ENCODE data around the gene DUSP16.
"Not testable (repeated sequence)": the region's sequence is repeated elsewhere in the genome, so short reads cannot be mapped to it uniquely, and the experiment has no call there.

Gene DUSP16

GRCh38 chr12:12477532-12477890 is 85.2 kb downstream of the DUSP16 start:
- H3K36me3 Mint-ChIP-seq (ENCODE audit: low read depth): peaks cover 68% of the 10 kb centered on the region
- no peaks in the 10 kb centered on the region for H3K27me3 Mint-ChIP-seq (ENCODE audit: low read depth)
- peak overlapping the region; percentile 60 for H3K27ac Mint-ChIP-seq
- no peaks in the 10 kb centered on the region for H3K9me3 Mint-ChIP-seq
- no peak overlapping the region for H3K4me3 Mint-ChIP-seq
- DNase-seq (ENCODE audit: low spot score): no peak
- peaks cover 65% of the 10 kb centered on the region for H3K4me1 Mint-ChIP-seq (ENCODE audit: low read depth)

GRCh38 chr12:12476857-12477531 is 85.7 kb downstream of the DUSP16 start:
- Mint-ChIP-seq H3K27me3 (ENCODE audit: low read depth) (no peaks in the 10 kb centered on the region), H3K36me3 (ENCODE audit: low read depth) (peaks cover 65% of the 10 kb centered on the region), H3K9me3 (no peaks in the 10 kb centered on the region), H3K4me1 (ENCODE audit: low read depth) (peaks cover 61% of the 10 kb centered on the region), H3K4me3 (no peak overlapping the region), H3K27ac (peak overlapping the region; percentile 39)
- DNase-seq (ENCODE audit: low spot score): no peak

- Mint-ChIP-seq H3K4me1 (ENCODE audit: low read depth) (peaks cover 66% of the 10 kb centered on the region), H3K9me3 (no peaks in the 10 kb centered on the region), H3K27me3 (ENCODE audit: low read depth) (no peaks in the 10 kb centered on the region), H3K27ac (peak overlapping the region; percentile 95), H3K36me3 (ENCODE audit: low read depth) (peaks cover 71% of the 10 kb centered on the region), H3K4me3 (peak overlapping the region; percentile 71)
- DNase-seq (ENCODE audit: low spot score): peak; percentile 77
Measured at GRCh38 chr12:12474931-12475795, 87.5 kb downstream of the DUSP16 start.

GRCh38 chr12:12474471-12474928 is 88.2 kb downstream of the DUSP16 start:
- Mint-ChIP-seq H3K4me1 (ENCODE audit: low read depth) (peaks cover 64% of the 10 kb centered on the region), H3K4me3 (peak overlapping the region; percentile 71), H3K27me3 (ENCODE audit: low read depth) (no peaks in the 10 kb centered on the region), H3K27ac (peak overlapping the region; percentile 95), H3K36me3 (ENCODE audit: low read depth) (peaks cover 69% of the 10 kb centered on the region), H3K9me3 (no peaks in the 10 kb centered on the region)
- DNase-seq (ENCODE audit: low spot score): no peak

- no peaks in the 10 kb centered on the region for H3K9me3 Mint-ChIP-seq
- H3K27me3 Mint-ChIP-seq (ENCODE audit: low read depth): no peaks in the 10 kb centered on the region
- peaks cover 69% of the 10 kb centered on the region for H3K4me1 Mint-ChIP-seq (ENCODE audit: low read depth)
- no peak for DNase-seq (ENCODE audit: low spot score)
- H3K36me3 Mint-ChIP-seq (ENCODE audit: low read depth): peaks cover 67% of the 10 kb centered on the region
- H3K27ac Mint-ChIP-seq: peak overlapping the region; percentile 95
- H3K4me3 Mint-ChIP-seq: no peak overlapping the region
Measured at GRCh38 chr12:12473223-12473622, 89.4 kb downstream of the DUSP16 start.

- H3K9me3 Mint-ChIP-seq; H3K27ac Mint-ChIP-seq; H3K4me3 Mint-ChIP-seq; H3K27me3 Mint-ChIP-seq (ENCODE audit: low read depth); DNase-seq (ENCODE audit: low spot score): not testable (repeated sequence)
- Mint-ChIP-seq H3K4me1 (ENCODE audit: low read depth) (peaks cover 76% of the 10 kb centered on the region), H3K36me3 (ENCODE audit: low read depth) (peaks cover 67% of the 10 kb centered on the region)
Measured at GRCh38 chr12:12471982-12472961, 90.4 kb downstream of the DUSP16 start.

GRCh38 chr12:12470751-12471306 is 91.8 kb downstream of the DUSP16 start:
- H3K27me3 Mint-ChIP-seq (ENCODE audit: low read depth): no peaks in the 10 kb centered on the region
- peaks cover 76% of the 10 kb centered on the region for H3K4me1 Mint-ChIP-seq (ENCODE audit: low read depth)
- H3K9me3 Mint-ChIP-seq: no peaks in the 10 kb centered on the region
- no peak overlapping the region for H3K4me3 Mint-ChIP-seq
- H3K27ac Mint-ChIP-seq: peak overlapping the region; percentile 43
- no peak for DNase-seq (ENCODE audit: low spot score)
- H3K36me3 Mint-ChIP-seq (ENCODE audit: low read depth): peaks cover 63% of the 10 kb centered on the region

- Mint-ChIP-seq H3K36me3 (ENCODE audit: low read depth) (peaks cover 54% of the 10 kb centered on the region), H3K9me3 (no peaks in the 10 kb centered on the region), H3K27ac (peak overlapping the region; percentile 15), H3K4me1 (ENCODE audit: low read depth) (peaks cover 74% of the 10 kb centered on the region), H3K27me3 (ENCODE audit: low read depth) (no peaks in the 10 kb centered on the region), H3K4me3 (no peak overlapping the region)
- no peak for DNase-seq (ENCODE audit: low spot score)
Measured at GRCh38 chr12:12469386-12469785, 93.3 kb downstream of the DUSP16 start.

GRCh38 chr12:12468575-12468974 is 94.1 kb downstream of the DUSP16 start:
- Mint-ChIP-seq H3K4me3 (peak overlapping the region; percentile 61), H3K27ac (peak overlapping the region; percentile 85), H3K27me3 (ENCODE audit: low read depth) (no peaks in the 10 kb centered on the region), H3K36me3 (ENCODE audit: low read depth) (peaks cover 51% of the 10 kb centered on the region), H3K4me1 (ENCODE audit: low read depth) (peaks cover 67% of the 10 kb centered on the region), H3K9me3 (no peaks in the 10 kb centered on the region)
- DNase-seq (ENCODE audit: low spot score): no peak

- no peaks in the 10 kb centered on the region for H3K27me3 Mint-ChIP-seq (ENCODE audit: low read depth)
- H3K36me3 Mint-ChIP-seq (ENCODE audit: low read depth): peaks cover 46% of the 10 kb centered on the region
- H3K4me3 Mint-ChIP-seq: peak overlapping the region; percentile 61
- H3K27ac Mint-ChIP-seq: peak overlapping the region; percentile 85
- DNase-seq (ENCODE audit: low spot score): peak; percentile 42
- H3K9me3 Mint-ChIP-seq: no peaks in the 10 kb centered on the region
- H3K4me1 Mint-ChIP-seq (ENCODE audit: low read depth): peaks cover 66% of the 10 kb centered on the region
Measured at GRCh38 chr12:12467688-12468261, 94.9 kb downstream of the DUSP16 start.

- H3K9me3 Mint-ChIP-seq: no peaks in the 10 kb centered on the region
- peak overlapping the region; percentile 85 for H3K27ac Mint-ChIP-seq
- no peak for DNase-seq (ENCODE audit: low spot score)
- H3K27me3 Mint-ChIP-seq (ENCODE audit: low read depth): no peaks in the 10 kb centered on the region
- peaks cover 69% of the 10 kb centered on the region for H3K4me1 Mint-ChIP-seq (ENCODE audit: low read depth)
- peaks cover 46% of the 10 kb centered on the region for H3K36me3 Mint-ChIP-seq (ENCODE audit: low read depth)
- peak overlapping the region; percentile 61 for H3K4me3 Mint-ChIP-seq
Measured at GRCh38 chr12:12467264-12467663, 95.4 kb downstream of the DUSP16 start.

GRCh38 chr12:12466157-12466556 is 96.5 kb downstream of the DUSP16 start:
- Mint-ChIP-seq H3K4me1 (ENCODE audit: low read depth) (peaks cover 73% of the 10 kb centered on the region), H3K27ac (peak overlapping the region; percentile 92), H3K27me3 (ENCODE audit: low read depth) (no peaks in the 10 kb centered on the region), H3K4me3 (peak overlapping the region; percentile 63), H3K36me3 (ENCODE audit: low read depth) (peaks cover 43% of the 10 kb centered on the region), H3K9me3 (no peaks in the 10 kb centered on the region)
- peak; percentile 59 for DNase-seq (ENCODE audit: low spot score)

- no peaks in the 10 kb centered on the region for H3K27me3 Mint-ChIP-seq (ENCODE audit: low read depth)
- H3K4me3 Mint-ChIP-seq: no peak overlapping the region
- DNase-seq (ENCODE audit: low spot score): no peak
- H3K36me3 Mint-ChIP-seq (ENCODE audit: low read depth): peaks cover 36% of the 10 kb centered on the region
- peak overlapping the region; percentile 73 for H3K27ac Mint-ChIP-seq
- peaks cover 71% of the 10 kb centered on the region for H3K4me1 Mint-ChIP-seq (ENCODE audit: low read depth)
- no peaks in the 10 kb centered on the region for H3K9me3 Mint-ChIP-seq
Measured at GRCh38 chr12:12465522-12465921, 97.1 kb downstream of the DUSP16 start.
